H1 (cell line): ENCODE data around the gene POLR2A. TPM values are rescaled to one million over a fixed set of nuclear protein-coding genes. Genes with fewer than 3 reads are reported as not detected.
A peak's percentile ranks its signal among the peaks of the same experiment; 100 is the strongest.

Experiments
- CTCF ChIA-PET: fragments of 300-600 bp; sonication (Branson Sonifier 250); formaldehyde crosslinking; loops from one replicate; lab custom pipeline; 2021; ENCODE audit not compliant: partially characterized antibody; lab: Charles Lee
- POLR2A ChIA-PET: fragments of 300-600 bp; sonication (Branson Sonifier 250); formaldehyde crosslinking; loops from one replicate; lab custom pipeline; 2021; ENCODE audit warnings: inconsistent platforms; ENCODE audit not compliant: partially characterized antibody; lab: Charles Lee
- DNase-seq, 2 experiments: peaks; one replicate each; pipeline versions ENCODE4 v3.0.0 to v3.0.0-alpha.2; 2010 to 2022; ENCODE audit warnings: low spot score in 2 of 2, low read depth in 1 of 2, mixed read lengths in 1 of 2
- FAIRE-seq: peaks from 2 replicates; lab custom pipeline; 2011; peaks lifted over from hg19 to GRCh38; lab: Jason Lieb, UNC
- H2AFZ ChIP-seq: 2 replicates; pipeline ENCODE4 v1.8.1; 2012; ENCODE audit warnings: low read length, inconsistent platforms
- H2AK5ac ChIP-seq: 2 replicates; pipeline ENCODE4 v1.6.1; 2013; ENCODE audit warnings: low read depth, low read length
- H2BK120ac ChIP-seq: replicated peaks from 2 replicates; pipeline ENCODE3; 2013; ENCODE audit warnings: low read depth, low read length, inconsistent platforms
- H2BK12ac ChIP-seq: 2 replicates; pipeline ENCODE4 v1.6.1; 2013; ENCODE audit warnings: low read depth, low read length
- H2BK15ac ChIP-seq: 2 replicates; pipeline ENCODE4 v1.6.1; 2013; ENCODE audit warnings: low read length
- H2BK20ac ChIP-seq: 2 replicates; pipeline ENCODE4 v1.6.1; 2013; ENCODE audit warnings: low read length
- H2BK5ac ChIP-seq: 2 replicates; pipeline ENCODE4 v1.6.1; 2013; ENCODE audit warnings: low read depth, low read length
- H3K14ac ChIP-seq: 2 replicates; pipeline ENCODE4 v1.6.1; 2013; ENCODE audit warnings: inconsistent platforms; ENCODE audit not compliant: insufficient read length
- H3K18ac ChIP-seq: 2 replicates; pipeline ENCODE4 v1.6.1; 2013; ENCODE audit warnings: low read length; ENCODE audit errors: extremely low read depth
- H3K23ac ChIP-seq: 2 replicates; pipeline ENCODE4 v1.6.1; 2013; ENCODE audit warnings: inconsistent platforms; ENCODE audit not compliant: insufficient read length
- H3K23me2 ChIP-seq: 2 replicates; pipeline ENCODE4 v1.6.1; 2013; ENCODE audit warnings: low read depth, low read length
- H3K27ac ChIP-seq: 2 replicates; pipeline ENCODE4 v1.6.1; 2011; ENCODE audit warnings: low read depth, low read length, inconsistent platforms
- H3K27me3 ChIP-seq, 4 experiments: replicated peaks in 1 of 4; 1 replicate in 1 of 4; 2 replicates in 3 of 4; pipeline versions ENCODE4 v1.6.1 to v1.8.1; 2011 to 2013; ENCODE audit warnings: low read length in 3 of 4, mild to moderate bottlenecking in 3 of 4, inconsistent platforms in 2 of 4, mixed read lengths in 2 of 4, moderate library complexity in 1 of 4; ENCODE audit not compliant: control insufficient read depth in 3 of 4, insufficient read depth in 3 of 4; ENCODE audit errors: extremely low read depth in 1 of 4
- H3K36me3 ChIP-seq, 4 experiments: 2 replicates each; pipeline versions ENCODE4 v1.6.1 to v1.8.1; 2011 to 2013; ENCODE audit warnings: mild to moderate bottlenecking in 4 of 4, low read length in 3 of 4, moderate library complexity in 2 of 4, control low read depth in 1 of 4, inconsistent platforms in 1 of 4; ENCODE audit not compliant: insufficient read depth in 4 of 4, control insufficient read depth in 2 of 4
- H3K4ac ChIP-seq: replicated peaks from 2 replicates; pipeline ENCODE3; 2013; ENCODE audit warnings: low read length, low read depth, mixed read lengths, inconsistent platforms; ENCODE audit not compliant: insufficient read length
- H3K4me1 ChIP-seq, 4 experiments: replicated peaks in 1 of 4; 1 replicate in 1 of 4; 2 replicates in 3 of 4; pipeline versions ENCODE4 v1.6.1 to v1.8.1; 2011 to 2013; ENCODE audit warnings: low read length in 3 of 4, inconsistent platforms in 2 of 4, mixed read lengths in 1 of 4; ENCODE audit not compliant: insufficient read depth in 4 of 4, control insufficient read depth in 3 of 4
- H3K4me2 ChIP-seq, 2 experiments: 2 replicates each; pipeline versions ENCODE4 v1.6.1 to v1.8.1; 2011 to 2013; ENCODE audit warnings: low read depth in 2 of 2, low read length in 2 of 2, control low read depth in 1 of 2, inconsistent platforms in 1 of 2, mild to moderate bottlenecking in 1 of 2; ENCODE audit not compliant: insufficient read depth in 1 of 2
- H3K4me3 ChIP-seq, 4 experiments: fragments of 200-600, 300-600 bp in 1 of 4; sonication (generic), shearing (Covaris generic), sonication (Bioruptor Twin) in 1 of 4; 2 replicates each; pipeline versions ENCODE4 v1.5.1 to v1.8.1; 2011 to 2016; ENCODE audit warnings: low read length in 4 of 4, low read depth in 3 of 4, control low read depth in 2 of 4, inconsistent platforms in 2 of 4, mild to moderate bottlenecking in 2 of 4, mixed read lengths in 1 of 4, moderate library complexity in 1 of 4; ENCODE audit not compliant: insufficient read depth in 2 of 4; ENCODE audit errors: extremely low read depth in 1 of 4
- H3K56ac ChIP-seq: replicated peaks from 2 replicates; pipeline ENCODE3; 2013; ENCODE audit warnings: low read depth, mild to moderate bottlenecking, mixed read lengths, low read length, inconsistent platforms; ENCODE audit not compliant: insufficient read length
- H3K79me1 ChIP-seq: 2 replicates; pipeline ENCODE4 v1.6.1; 2013; ENCODE audit warnings: low read depth, low read length, control low read depth
- H3K79me2 ChIP-seq, 2 experiments: 2 replicates each; pipeline versions ENCODE4 v1.6.1 to v1.8.1; 2012 to 2013; ENCODE audit warnings: low read length in 2 of 2, mild to moderate bottlenecking in 2 of 2, inconsistent platforms in 1 of 2; ENCODE audit not compliant: insufficient read depth in 2 of 2, control insufficient read depth in 1 of 2
- H3K9ac ChIP-seq, 4 experiments: replicated peaks in 1 of 4; 1 replicate in 1 of 4; 2 replicates in 3 of 4; pipeline versions ENCODE4 v1.6.1 to v1.8.1; 2011 to 2013; ENCODE audit warnings: low read depth in 3 of 4, low read length in 3 of 4, control low read depth in 2 of 4, mild to moderate bottlenecking in 2 of 4, moderate library complexity in 2 of 4, inconsistent platforms in 1 of 4; ENCODE audit errors: extremely low read depth in 1 of 4
- H3K9me3 ChIP-seq, 2 experiments: 2 replicates each; pipeline versions ENCODE4 v1.6.1 to v1.8.1; 2012 to 2013; ENCODE audit warnings: mild to moderate bottlenecking in 2 of 2, moderate library complexity in 2 of 2, control low read depth in 1 of 2, inconsistent platforms in 1 of 2, low read depth in 1 of 2, low read length in 1 of 2, mixed read lengths in 1 of 2; ENCODE audit not compliant: insufficient read depth in 2 of 2
- H4K20me1 ChIP-seq, 2 experiments: replicated peaks in 1 of 2; 2 replicates each; pipeline versions ENCODE3 to v1.8.1; 2011 to 2013; ENCODE audit warnings: inconsistent platforms in 2 of 2, low read length in 2 of 2, mild to moderate bottlenecking in 1 of 2; ENCODE audit not compliant: insufficient read depth in 2 of 2, control insufficient read depth in 1 of 2
- H4K5ac ChIP-seq: 2 replicates; pipeline ENCODE4 v1.6.1; 2013; ENCODE audit warnings: low read length, low read depth, mixed read lengths, inconsistent platforms; ENCODE audit not compliant: insufficient read length
- H4K8ac ChIP-seq: 2 replicates; pipeline ENCODE4 v1.8.0; 2013; ENCODE audit warnings: mild to moderate bottlenecking, moderate library complexity, low read length, inconsistent platforms; ENCODE audit not compliant: insufficient read depth; ENCODE audit errors: extremely low read depth
- H4K91ac ChIP-seq: replicated peaks from 2 replicates; pipeline ENCODE3; 2013; ENCODE audit warnings: low read length, mixed read lengths, inconsistent platforms; ENCODE audit not compliant: insufficient read length
- CEBPB ChIP-seq: IDR thresholded peaks from 2 replicates; pipeline ENCODE4 v1.6.1; 2012; ENCODE audit warnings: low read depth, low read length
- CTCF ChIP-seq, 3 experiments: IDR thresholded peaks; 1 replicate in 2 of 3; 2 replicates in 1 of 3; pipeline versions ENCODE4 v1.5.1 to v1.6.1; 2011; ENCODE audit warnings: low read length in 3 of 3, mild to moderate bottlenecking in 3 of 3, inconsistent platforms in 2 of 3, low read depth in 1 of 3, moderate library complexity in 1 of 3; ENCODE audit not compliant: insufficient read depth in 1 of 3; ENCODE audit errors: control extremely low read depth in 1 of 3
- EP300 ChIP-seq, 2 experiments: IDR thresholded peaks; 1 replicate in 1 of 2; 2 replicates in 1 of 2; pipeline ENCODE4 v1.6.1; 2011 to 2012; ENCODE audit warnings: low read depth in 2 of 2, low read length in 2 of 2, mild to moderate bottlenecking in 2 of 2, borderline replicate concordance in 1 of 2, inconsistent platforms in 1 of 2, moderate library complexity in 1 of 2
- EZH2 ChIP-seq: fragments of 200-600 bp; sonication (generic); IDR thresholded peaks from 2 replicates; pipeline ENCODE4 v1.7.1; 2012; ENCODE audit warnings: low read depth, mild to moderate bottlenecking, moderate library complexity, low read length, inconsistent platforms; ENCODE audit not compliant: severe bottlenecking
- HDAC6 ChIP-seq: IDR thresholded peaks from one replicate; pipeline ENCODE4 v1.7.1; 2012; ENCODE audit warnings: low read depth, mild to moderate bottlenecking, inconsistent platforms, low read length, moderate library complexity
- PHF8 ChIP-seq: fragments of 200-600 bp; sonication (generic); conservative IDR thresholded peaks from 2 replicates; pipeline ENCODE4 v1.7.1; 2012; ENCODE audit warnings: low read depth, mild to moderate bottlenecking, inconsistent platforms, low read length, moderate library complexity
- POLR2A ChIP-seq, 2 experiments: IDR thresholded peaks; 1 replicate in 1 of 2; 2 replicates in 1 of 2; pipeline ENCODE4 v1.6.1; 2011; ENCODE audit warnings: low read depth in 2 of 2, low read length in 2 of 2, mild to moderate bottlenecking in 2 of 2; ENCODE audit errors: control extremely low read depth in 1 of 2
- POLR2AphosphoS5 ChIP-seq: IDR thresholded peaks from 2 replicates; pipeline ENCODE4 v1.6.1; 2011; ENCODE audit warnings: low read depth, low read length
- YY1 ChIP-seq: IDR thresholded peaks from 2 replicates; pipeline ENCODE4 v1.6.1; 2011; ENCODE audit warnings: low read depth, mild to moderate bottlenecking, low read length
- whole genome bisulfite sequencing, 2 experiments: shearing (Covaris generic) in 1 of 2; methylation state at CpG; one replicate each; pipeline versions ENCODE4 v1.1.6 to v1.1.7; 2013 to 2015; ENCODE audit warnings: low lambda C conversion rate in 2 of 2, mixed read lengths in 2 of 2, inconsistent platforms in 1 of 2, low coverage in 1 of 2, missing lambda C conversion rate in 1 of 2; ENCODE audit not compliant: insufficient replicate concordance in 2 of 2, insufficient coverage in 1 of 2, insufficient read length in 1 of 2; ENCODE audit errors: extremely low coverage in 1 of 2, missing lambda C conversion rate in 1 of 2; 5-methylcytosine and 5-hydroxymethylcytosine counted together
- polyA plus RNA-seq, 7 experiments: library from polyadenylated mRNA; depleted of rRNA in 3 of 7; stranded (reverse) in 5 of 7; unstranded in 2 of 7; fragments of >200 nt in 5 of 7; fragments of 200-250 nt in 2 of 7; gene quantifications; 1 replicate in 5 of 7; 2 replicates in 1 of 7; 4 replicates in 1 of 7; pipeline versions ENCODE4 v1.2.1 to v1.2.3, GENCODE V29; 2011 to 2013; ENCODE audit warnings: missing spikeins in 2 of 7, mixed read lengths in 2 of 7
- total RNA-seq: library from RNA; stranded (reverse); fragmentation: NEBNext Ultra II Directional; extraction: Animal tissue kit (Norgen Biotek cat#: 25700); gene quantifications from 2 replicates; pipeline ENCODE4 v1.2.1, GENCODE V29; 2021

Gene POLR2A
- total and polyA plus RNA-seq, 2 of the 8 experiments (the other 6 are each of a cell fraction or from before 2014, with no cell fraction given) = 26.8 to 150 TPM

GRCh38 chr17:7503521-7503920, 19.4 kb downstream of the POLR2A start:
- Histone ChIP-seq H3K4ac (no peak overlapping the region), H3K9me3 (no peaks in the 10 kb centered on the region; a peak in 1 of 4 replicates), H4K5ac (no peak overlapping the region), H3K36me3 (peaks cover 45 to 88% (median 71%) of the 10 kb centered on the region in 4 experiments), H2BK5ac (no peak overlapping the region), H2BK12ac (no peak overlapping the region), H3K14ac (no peak overlapping the region), H2BK20ac (no peak overlapping the region), H3K79me1 (no peaks in the 10 kb centered on the region), H3K9ac (no peak overlapping the region), H2BK120ac (no peak overlapping the region), H3K18ac (no peak overlapping the region), H2AFZ (no peak overlapping the region), H3K4me3 (no peak overlapping the region), H2AK5ac (no peak overlapping the region), H3K56ac (no peak overlapping the region), H2BK15ac (no peak overlapping the region), H3K23me2 (no peaks in the 10 kb centered on the region), H3K23ac (no peak overlapping the region), H3K27me3 (no peaks in the 10 kb centered on the region), H4K8ac (peak overlapping the region; percentile 68), H3K4me1 (no peaks in the 10 kb centered on the region), H3K4me2 (no peak overlapping the region), H4K91ac (no peak overlapping the region), H3K27ac (no peak overlapping the region), H4K20me1 (peaks cover 4 to 13% of the 10 kb centered on the region in 2 experiments), H3K79me2 (no peaks in the 10 kb centered on the region)
- DNase-seq (no peak), FAIRE-seq (no peak)
- TF ChIP-seq POLR2A (IDR thresholded peaks at IDR 0.05; ENCODE audit: control extremely low read depth in 1 of 2, low read depth in 2 of 2, low read length in 2 of 2) (no peak), PHF8 (no peak), HDAC6 (no peak), CEBPB (no peak), EP300 (IDR thresholded peaks at IDR 0.05; ENCODE audit: borderline replicate concordance in 1 of 2, low read depth in 2 of 2, low read length in 2 of 2) (no peak), YY1 (no peak), CTCF (IDR thresholded peaks at IDR 0.05; ENCODE audit: control extremely low read depth in 1 of 3, insufficient read depth in 1 of 3, low read depth in 1 of 3, low read length in 3 of 3) (no peak), POLR2AphosphoS5 (no peak), EZH2 (no peak)
- 95% methylated on average over 8 of the region's 8 CpGs; no CpG with 5 or more reads in 1 of the 2 experiments for WGBS, 2 experiments
- POLR2A ChIA-PET = interaction anchor here (0.7 to 4.4 kb wide), 6 partner anchors 11 to 148 kb away, joined by 3 to 18 read pairs (median 3); partner anchors contain the start of genes POLR2A, TMEM95 and ZBTB4
- CTCF ChIA-PET = interaction anchor here (0.6 to 7.0 kb wide), 11 partner anchors 12 to 676 kb away, joined by 3 to 82 read pairs (median 4); partner anchors contain the start of genes SENP3 and TMEM95
